ENCODE measurements around the gene SPOPL.
"Not testable (repeated sequence)": the region's sequence is repeated elsewhere in the genome, so short reads cannot be mapped to it uniquely, and the experiment has no call there.

Gene SPOPL

GRCh38 chr2:138534791-138535190, 33.2 kb downstream of the SPOPL start:
- H3K9me3 ChIP-seq (ENCODE audit: severe bottlenecking) = no peaks in the 10 kb centered on the region
- H3K4me3 ChIP-seq (ENCODE audit: low read depth, low read length) = no peak overlapping the region
- no peaks in the 10 kb centered on the region for H3K27me3 ChIP-seq (ENCODE audit: insufficient read depth, low read depth, severe bottlenecking)
- DNase-seq = no peak
- H3K27ac ChIP-seq = no peak overlapping the region
- no peaks in the 10 kb centered on the region for H3K36me3 ChIP-seq
- no peak for TF ChIP-seq CTCF (IDR thresholded peaks at IDR 0.05; ENCODE audit: low read depth, low read length)

DNA sequence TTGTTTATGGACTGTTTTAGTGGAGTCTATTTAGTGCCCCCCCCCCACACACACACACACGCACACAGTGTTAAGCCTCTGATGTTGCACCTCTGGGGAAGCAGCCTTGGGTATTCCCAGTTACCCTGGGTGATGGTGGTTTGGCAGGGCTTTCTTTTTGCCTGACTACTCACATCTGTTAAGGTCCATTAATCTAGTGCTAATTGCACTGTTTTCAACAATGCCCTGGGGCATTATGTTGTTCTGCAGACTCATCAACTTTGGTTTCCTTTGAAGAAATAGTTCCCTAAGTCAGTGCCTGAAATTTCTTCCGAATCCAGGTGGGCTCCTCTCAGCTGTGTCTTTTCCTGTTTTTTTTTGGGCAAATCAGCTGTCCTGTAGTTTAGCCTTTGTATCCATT, 34.7 kb downstream of the SPOPL start:
- no peak overlapping the region for H3K27ac ChIP-seq
- no peak for DNase-seq
- no peaks in the 10 kb centered on the region for H3K9me3 ChIP-seq (ENCODE audit: severe bottlenecking)
- TF ChIP-seq CTCF (IDR thresholded peaks at IDR 0.05; ENCODE audit: low read depth, low read length) = no peak
- no peak overlapping the region for H3K4me3 ChIP-seq (ENCODE audit: low read depth, low read length)
- no peaks in the 10 kb centered on the region for H3K36me3 ChIP-seq
- H3K27me3 ChIP-seq (ENCODE audit: insufficient read depth, low read depth, severe bottlenecking) = no peaks in the 10 kb centered on the region

DNA sequence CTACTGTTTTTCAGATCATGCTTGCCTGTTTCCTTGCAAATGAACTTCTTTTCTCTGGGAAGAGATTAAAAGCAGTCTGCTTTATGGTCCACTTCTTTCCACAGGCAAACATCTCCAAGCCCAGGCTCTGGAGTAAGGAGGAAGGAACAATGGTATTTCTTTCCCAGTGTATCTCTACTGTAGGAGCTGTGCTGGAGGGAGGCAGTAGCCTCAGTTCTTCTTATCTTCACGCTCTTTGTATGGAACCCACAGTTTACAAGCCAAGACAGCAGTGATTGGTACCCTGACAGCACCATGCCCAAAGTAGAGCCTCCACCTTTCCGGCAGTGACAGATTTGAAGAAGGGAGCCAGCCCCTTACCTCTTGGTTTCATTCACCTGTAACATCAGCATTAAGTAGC, 35.2 kb downstream of the SPOPL start:
- Histone ChIP-seq H3K27ac (no peak overlapping the region), H3K27me3 (ENCODE audit: insufficient read depth, low read depth, severe bottlenecking) (no peaks in the 10 kb centered on the region), H3K4me3 (ENCODE audit: low read depth, low read length) (no peak overlapping the region), H3K9me3 (ENCODE audit: severe bottlenecking) (no peaks in the 10 kb centered on the region), H3K36me3 (no peaks in the 10 kb centered on the region)
- TF ChIP-seq CTCF (IDR thresholded peaks at IDR 0.05; ENCODE audit: low read depth, low read length) = no peak
- DNase-seq = no peak

DNA sequence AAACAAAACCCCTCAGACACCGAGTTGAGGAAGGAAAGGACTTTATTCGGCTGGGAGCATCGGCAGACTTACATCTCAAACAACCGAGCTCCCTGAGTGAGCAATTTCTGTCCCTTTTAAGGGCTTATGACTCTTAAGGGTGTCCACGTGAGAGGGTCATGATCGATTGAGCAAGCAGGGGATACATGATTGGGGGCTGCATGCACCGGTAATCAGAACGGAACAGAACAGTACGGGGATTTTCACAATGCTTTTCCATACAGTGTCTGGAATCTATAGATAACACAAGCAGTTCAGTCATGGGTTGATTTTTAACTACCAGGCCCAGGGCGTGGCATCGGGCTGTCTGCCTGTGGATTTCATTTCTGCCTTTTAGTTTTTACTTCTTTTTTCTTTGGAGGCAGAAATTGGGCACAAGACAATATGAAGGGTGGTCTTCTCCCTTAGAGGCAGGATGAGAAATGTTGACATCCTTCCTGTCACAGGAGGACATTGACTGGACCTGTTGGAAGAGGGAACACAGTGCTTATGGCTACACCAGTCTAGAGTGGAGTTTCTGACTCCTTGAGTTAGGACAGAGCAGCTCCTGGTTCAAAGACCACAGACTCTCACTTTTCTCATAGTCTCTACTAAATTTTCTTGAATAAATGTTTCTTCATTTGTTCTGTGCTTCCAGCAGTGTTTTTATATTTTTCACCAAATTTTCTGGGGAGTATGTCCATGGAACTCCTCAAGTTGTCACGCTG, 35.8 kb downstream of the SPOPL start:
- H3K36me3 ChIP-seq = no peaks in the 10 kb centered on the region
- no peaks in the 10 kb centered on the region for H3K27me3 ChIP-seq (ENCODE audit: insufficient read depth, low read depth, severe bottlenecking)
- H3K27ac ChIP-seq = no peak overlapping the region
- H3K4me3 ChIP-seq (ENCODE audit: low read depth, low read length) = no peak overlapping the region
- no peaks in the 10 kb centered on the region for H3K9me3 ChIP-seq (ENCODE audit: severe bottlenecking)
- no peak for TF ChIP-seq CTCF (IDR thresholded peaks at IDR 0.05; ENCODE audit: low read depth, low read length)
- DNase-seq = no peak

- H3K27me3 ChIP-seq (ENCODE audit: insufficient read depth, low read depth, severe bottlenecking); H3K4me3 ChIP-seq (ENCODE audit: low read depth, low read length); H3K36me3 ChIP-seq; DNase-seq; H3K9me3 ChIP-seq (ENCODE audit: severe bottlenecking); H3K27ac ChIP-seq: not testable (repeated sequence)
These were observed 42.6 kb downstream of the SPOPL start for GRCh38 chr2:138544206-138544605.

GRCh38 chr2:138548796-138549195, 47.2 kb downstream of the SPOPL start:
- Histone ChIP-seq H3K4me3 (ENCODE audit: low read depth, low read length) (no peak overlapping the region), H3K36me3 (no peaks in the 10 kb centered on the region; the same call in none of the 2 replicates), H3K9me3 (ENCODE audit: severe bottlenecking) (no peaks in the 10 kb centered on the region), H3K27me3 (ENCODE audit: insufficient read depth, low read depth, severe bottlenecking) (no peaks in the 10 kb centered on the region), H3K27ac (no peak overlapping the region)
- TF ChIP-seq CTCF (IDR thresholded peaks at IDR 0.05; ENCODE audit: low read depth, low read length) = no peak
- DNase-seq = no peak
